A549 (cell line): ENCODE results near the gene APP.

Source experiments
- CTCF ChIP-seq: fragments of >200 bp; sonication (Bioruptor Twin); formaldehyde crosslinking; IDR thresholded peaks from 3 replicates; pipeline ENCODE4 v1.5.1; 2016
- EP300 ChIP-seq, 2 experiments: fragments of >200 bp; sonication (Bioruptor Twin); formaldehyde crosslinking; IDR thresholded peaks; 2 replicates in 1 of 2; 3 replicates in 1 of 2; pipeline ENCODE4 v1.6.1; 2016 to 2017
- ESRRA ChIP-seq: fragments of 150-350 bp; IDR thresholded peaks from 2 replicates; pipeline ENCODE4 v1.6.1; 2014; ENCODE audit warnings: mild to moderate bottlenecking, low read length, borderline replicate concordance
- MAX ChIP-seq: IDR thresholded peaks from 2 replicates; pipeline ENCODE4 v1.6.1; 2012
- MAZ ChIP-seq: fragments of 150-350 bp; IDR thresholded peaks from 2 replicates; pipeline ENCODE4 v1.6.1; 2014; ENCODE audit warnings: antibody characterized with exemption, low read depth, low read length, borderline replicate concordance
- POLR2A ChIP-seq: IDR thresholded peaks from 2 replicates; pipeline ENCODE4 v1.6.1; 2012; ENCODE audit warnings: mild to moderate bottlenecking, low read length
- RAD21 ChIP-seq, 2 experiments: fragments of >200 bp in 1 of 2; sonication (Bioruptor Twin) in 1 of 2; formaldehyde crosslinking in 1 of 2; IDR thresholded peaks in 1 of 2; conservative IDR thresholded peaks in 1 of 2; 2 replicates in 1 of 2; 3 replicates in 1 of 2; pipeline ENCODE4 v1.6.1; 2012 to 2018; ENCODE audit warnings: inconsistent platforms in 1 of 2
- REST ChIP-seq: fragments of 200-600 bp; sonication (generic); IDR thresholded peaks from 2 replicates; pipeline ENCODE4 v1.6.1; 2016; ENCODE audit warnings: antibody characterized with exemption, mild to moderate bottlenecking, moderate library complexity

GRCh38 chr21:26050857-26051256, 119.7 kb downstream of the APP start:
- no peak for TF ChIP-seq CTCF
- TF ChIP-seq REST: no peak
- TF ChIP-seq MAX: no peak
- no peak for TF ChIP-seq EP300 (IDR thresholded peaks at IDR 0.05)
- no peak for TF ChIP-seq RAD21 (conservative IDR thresholded peaks at IDR 0.05 in 1 of 2, IDR thresholded peaks at IDR 0.05 in 1 of 2)
- no peak for TF ChIP-seq POLR2A
- no peak for TF ChIP-seq ESRRA
- no peak for TF ChIP-seq MAZ
